ENCODE measurements around the gene ESRRA. TPM values are rescaled to one million over a fixed set of nuclear protein-coding genes. Genes with fewer than 3 reads are reported as not detected.
A peak's percentile ranks its signal among the peaks of the same experiment; 100 is the strongest.

ESRRA gene
- polyA plus RNA-seq, 1 donor from 2014 or later = 29.0 TPM

GRCh38 chr11:64283092-64283491, 22.2 kb upstream of the ESRRA start:
- Histone ChIP-seq H3K27me3 (ENCODE audit: insufficient read depth, low read depth, low read length) (no peaks in the 10 kb centered on the region), H3K4me2 (ENCODE audit: low read length) (no peak overlapping the region), H3K4me3 (ENCODE audit: low read length) (peak overlapping the region; percentile 90)

More at GRCh38 chr11:64283092-64283491, 22.2 kb upstream of the ESRRA start:
- Histone ChIP-seq H3K27ac (ENCODE audit: low read length) (no peak overlapping the region), H3K9me3 (ENCODE audit: low read length) (no peaks in the 10 kb centered on the region), H4K20me1 (ENCODE audit: insufficient read depth) (no peaks in the 10 kb centered on the region), H3K9ac (ENCODE audit: low read length) (peak overlapping the region; percentile 93), H3K79me2 (replicated peaks; ENCODE audit: insufficient read depth, low read length) (peaks cover 11% of the 10 kb centered on the region), H3K36me3 (ENCODE audit: insufficient read depth, low read length) (no peaks in the 10 kb centered on the region), H3F3A (ENCODE audit: insufficient read depth, low read length, poor library complexity, severe bottlenecking) (no peaks in the 10 kb centered on the region), H3K9me2 (ENCODE audit: insufficient read depth, low read length) (no peaks in the 10 kb centered on the region), H2AFZ (ENCODE audit: low read depth, low read length) (no peak overlapping the region)
- TF ChIP-seq MXI1 (conservative IDR thresholded peaks at IDR 0.05; ENCODE audit: poor library complexity, severe bottlenecking) (no peak), REST (IDR thresholded peaks at IDR 0.05; ENCODE audit: borderline replicate concordance) (no peak), EP300 (conservative IDR thresholded peaks at IDR 0.05; ENCODE audit: poor library complexity, severe bottlenecking) (no peak), SMC3 (conservative IDR thresholded peaks at IDR 0.05; ENCODE audit: poor library complexity) (no peak), CTCF (IDR thresholded peaks at IDR 0.05; ENCODE audit: poor library complexity, severe bottlenecking) (no peak), POLR2AphosphoS5 (IDR thresholded peaks at IDR 0.05) (no peak), EZH2 (IDR thresholded peaks at IDR 0.05; ENCODE audit: borderline replicate concordance, insufficient read depth, low read length, poor library complexity, severe bottlenecking) (no peak), TAF1 (IDR thresholded peaks at IDR 0.05; ENCODE audit: low read depth) (no peak), RAD21 (conservative IDR thresholded peaks at IDR 0.05) (no peak)
